HG03342 (cell line): ENCODE measurements around the gene NT5C.

Experiments used
- ATAC-seq: cut with Tn5 transposase; IDR thresholded peaks from one replicate; pipeline ENCODE4 v1.9.1; 2021; ENCODE audit warnings: mild to moderate bottlenecking, moderate library complexity; ENCODE audit not compliant: unreplicated experiment

NT5C gene

DNA sequence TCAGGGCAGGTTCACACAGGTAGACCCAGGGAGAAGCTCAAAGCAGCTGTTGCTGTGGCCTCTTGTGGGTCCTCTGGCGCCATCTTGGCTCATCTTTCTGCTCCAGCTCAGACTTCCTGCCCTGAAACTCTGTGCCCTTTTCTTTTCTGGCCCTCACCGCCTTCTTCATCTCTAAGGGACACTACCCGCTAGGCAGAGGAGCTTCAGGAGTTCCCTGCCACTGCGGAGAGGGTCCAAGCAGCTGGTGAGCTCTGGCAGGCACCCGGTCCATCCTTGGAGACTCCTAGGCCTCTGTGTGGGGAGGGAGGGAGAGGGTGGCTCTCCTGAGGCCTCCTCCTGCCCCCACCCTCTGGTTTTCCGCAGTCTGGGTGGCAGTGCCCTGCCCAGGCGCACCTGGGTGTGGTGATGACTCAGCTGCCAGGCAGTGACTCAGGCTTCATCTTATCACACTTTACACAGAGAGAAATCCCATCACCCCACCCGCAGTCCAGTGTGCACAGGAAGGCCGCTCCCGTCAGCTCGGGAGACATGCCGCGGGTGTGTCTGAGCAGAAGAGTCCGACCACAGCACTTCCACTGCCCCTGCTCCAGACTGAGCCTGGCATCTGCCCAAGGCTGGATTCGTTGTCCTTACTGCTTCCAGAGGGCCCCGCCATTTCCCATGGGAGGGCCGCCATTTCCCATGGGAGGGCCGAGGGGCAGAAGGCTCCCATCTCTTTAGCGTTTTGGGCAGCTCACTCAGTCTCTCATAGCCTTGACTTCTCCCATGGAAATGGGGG lies 7.3 kb downstream of the NT5C start:
- ATAC-seq: no peak

DNA sequence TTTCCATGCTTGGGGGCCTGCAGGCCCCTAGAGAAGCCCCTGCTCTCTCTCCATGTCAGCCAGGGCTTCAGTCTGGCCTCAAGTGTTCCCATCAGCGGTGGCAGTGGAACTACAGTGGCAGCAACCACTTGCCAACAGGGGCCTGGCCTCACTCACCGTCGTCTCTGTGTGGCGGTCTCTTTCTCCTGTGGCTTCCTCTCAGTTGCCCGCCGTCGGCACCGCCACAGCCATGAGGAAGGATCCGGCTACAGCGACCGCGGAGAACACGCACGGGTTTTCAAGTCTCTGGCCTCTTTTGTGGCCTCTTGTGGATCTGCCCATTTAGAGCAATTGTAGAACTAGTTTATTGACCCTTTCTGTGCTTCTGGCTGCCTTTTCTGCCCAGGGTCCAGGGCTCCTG lies 13.2 kb downstream of the NT5C start:
- no peak for ATAC-seq

DNA sequence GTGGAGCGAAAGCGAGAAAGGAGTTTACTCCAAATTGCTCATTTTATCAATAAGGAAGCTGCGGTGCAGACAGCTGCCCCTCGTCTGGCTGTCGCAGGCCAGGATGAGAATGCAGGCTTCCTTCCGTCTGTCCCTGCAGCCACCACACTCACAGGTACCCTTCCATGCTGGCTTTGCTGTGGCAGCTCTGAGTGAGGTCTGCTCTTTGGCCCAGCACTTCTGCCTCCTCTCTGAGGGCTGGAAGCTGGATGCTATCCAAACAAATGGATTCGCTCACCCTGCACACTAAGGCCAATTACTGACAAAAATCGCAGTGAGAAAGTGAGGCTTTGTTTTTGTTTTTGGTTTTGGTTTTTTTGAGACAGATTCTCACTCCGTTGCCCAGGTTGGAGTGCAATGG lies 14.8 kb downstream of the NT5C start:
- ATAC-seq: no peak

DNA sequence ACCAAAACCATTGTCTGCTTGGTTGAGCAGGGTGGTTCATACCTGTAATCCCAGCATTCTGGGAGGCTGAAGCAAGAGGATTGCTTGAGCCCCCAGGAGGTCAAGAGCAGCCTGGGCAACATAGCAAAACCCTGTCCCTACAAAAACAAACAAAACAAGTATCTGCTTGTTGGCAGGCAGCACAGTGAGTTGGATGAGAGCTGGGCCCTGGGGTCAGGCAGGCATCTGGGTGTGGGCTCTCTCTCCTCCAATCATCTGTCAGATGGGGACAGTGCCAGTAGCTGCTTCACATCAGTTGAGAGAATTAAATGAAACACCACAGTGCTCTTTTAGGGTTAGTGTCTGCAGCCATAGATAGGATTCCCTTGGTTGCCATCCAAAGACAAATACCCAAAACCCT lies 16.0 kb downstream of the NT5C start:
- ATAC-seq: no peak

DNA sequence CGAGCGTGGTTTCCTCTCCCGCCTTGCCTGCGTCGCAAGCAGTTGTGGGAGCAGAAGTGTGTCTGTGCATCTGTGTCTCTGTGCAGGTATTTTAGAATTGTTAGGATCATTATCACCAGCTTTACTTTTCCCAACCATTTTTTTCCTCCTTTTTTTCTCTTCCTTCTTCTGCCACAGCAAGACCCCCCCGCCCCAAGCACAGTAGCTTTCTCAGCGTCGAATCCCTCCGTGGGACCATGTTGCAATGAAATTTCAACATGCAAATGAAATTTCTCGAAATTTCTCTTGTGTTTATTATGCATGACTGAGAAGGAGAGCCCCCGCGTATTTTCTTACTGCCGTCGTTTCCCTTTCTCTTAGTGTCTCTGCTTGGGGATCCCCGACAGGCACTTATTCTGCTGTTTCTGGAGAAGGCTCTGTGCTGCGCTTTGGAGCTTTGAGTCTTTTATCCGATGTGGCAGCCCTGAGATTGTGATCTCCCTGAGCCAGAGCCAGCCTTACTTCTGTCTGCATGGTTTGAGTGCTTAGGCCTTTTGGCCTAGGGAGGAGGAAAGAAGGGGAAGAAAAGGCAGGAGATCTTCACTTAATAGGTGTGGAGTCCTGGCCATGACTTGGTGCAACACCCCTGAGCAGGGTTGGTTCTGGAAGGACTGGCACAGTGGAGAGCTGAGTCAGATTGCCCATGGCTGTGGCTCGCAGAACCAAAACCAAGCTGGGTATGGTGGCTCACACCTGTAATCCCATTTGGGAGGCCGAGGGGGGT lies 16.8 kb downstream of the NT5C start:
- ATAC-seq: no peak

DNA sequence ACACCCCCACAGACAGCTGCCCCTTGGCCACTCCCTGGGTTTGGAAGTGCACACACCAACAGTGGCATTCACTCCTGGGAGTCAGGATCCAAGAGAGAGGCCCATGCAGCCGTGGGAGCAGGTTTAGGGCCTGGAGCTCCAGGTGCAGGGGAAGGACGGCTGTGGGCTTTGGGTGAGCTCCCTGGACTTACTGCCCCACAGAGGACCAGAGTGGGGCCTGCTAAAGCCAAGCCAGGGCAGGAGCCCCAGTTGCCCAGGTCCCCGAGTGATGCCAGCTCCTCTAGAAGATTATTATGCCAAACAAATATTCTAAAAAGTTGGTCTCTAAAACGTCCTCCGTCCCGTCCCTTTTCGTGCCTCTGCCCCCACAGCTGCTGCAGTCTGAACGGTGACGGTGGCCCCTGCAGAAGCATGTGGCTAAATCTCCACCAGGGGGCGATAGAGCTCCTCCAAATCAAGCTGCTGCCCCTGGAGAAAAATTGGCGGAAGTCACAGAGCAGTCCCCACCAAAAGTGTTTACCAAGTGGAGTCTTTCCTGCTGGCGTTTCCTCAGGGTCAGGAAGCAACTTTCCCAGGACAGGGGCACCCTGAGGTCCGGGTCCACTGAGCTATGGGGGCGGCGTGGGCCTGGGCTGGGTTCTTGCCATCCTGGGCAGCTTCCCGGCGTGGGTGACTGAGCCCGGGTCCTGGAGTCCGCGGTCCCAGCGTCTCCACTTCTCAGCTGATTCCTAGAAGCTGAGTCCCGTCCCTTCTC lies 17.6 kb downstream of the NT5C start:
- ATAC-seq: peak; percentile 48

DNA sequence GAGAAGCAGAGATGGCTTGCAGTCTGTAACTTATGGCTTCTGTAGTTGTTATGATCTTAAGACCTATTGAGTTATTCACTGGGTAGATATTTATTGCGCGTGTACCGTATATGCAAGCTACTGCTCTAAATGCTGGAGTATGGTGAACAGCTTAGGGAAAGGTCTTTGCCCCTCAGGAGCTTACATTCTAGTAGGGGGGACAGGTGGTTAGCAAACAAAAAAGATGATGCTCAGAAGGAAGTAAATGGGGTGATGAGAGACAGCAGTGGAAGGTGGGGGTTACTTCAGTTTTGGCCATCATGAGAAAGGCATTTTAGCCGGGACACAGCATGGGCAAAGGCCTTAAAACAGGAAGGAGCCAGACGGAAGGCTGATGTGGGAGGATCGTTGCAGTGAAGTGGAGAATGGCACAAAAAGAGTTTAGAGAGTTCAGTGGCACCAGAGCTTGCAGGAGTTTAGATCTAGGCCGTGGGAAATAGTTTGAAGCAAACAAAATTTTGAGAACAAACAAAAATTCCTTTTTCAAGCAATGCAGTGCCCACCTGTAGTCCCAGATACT lies 19.7 kb downstream of the NT5C start:
- no peak for ATAC-seq

DNA sequence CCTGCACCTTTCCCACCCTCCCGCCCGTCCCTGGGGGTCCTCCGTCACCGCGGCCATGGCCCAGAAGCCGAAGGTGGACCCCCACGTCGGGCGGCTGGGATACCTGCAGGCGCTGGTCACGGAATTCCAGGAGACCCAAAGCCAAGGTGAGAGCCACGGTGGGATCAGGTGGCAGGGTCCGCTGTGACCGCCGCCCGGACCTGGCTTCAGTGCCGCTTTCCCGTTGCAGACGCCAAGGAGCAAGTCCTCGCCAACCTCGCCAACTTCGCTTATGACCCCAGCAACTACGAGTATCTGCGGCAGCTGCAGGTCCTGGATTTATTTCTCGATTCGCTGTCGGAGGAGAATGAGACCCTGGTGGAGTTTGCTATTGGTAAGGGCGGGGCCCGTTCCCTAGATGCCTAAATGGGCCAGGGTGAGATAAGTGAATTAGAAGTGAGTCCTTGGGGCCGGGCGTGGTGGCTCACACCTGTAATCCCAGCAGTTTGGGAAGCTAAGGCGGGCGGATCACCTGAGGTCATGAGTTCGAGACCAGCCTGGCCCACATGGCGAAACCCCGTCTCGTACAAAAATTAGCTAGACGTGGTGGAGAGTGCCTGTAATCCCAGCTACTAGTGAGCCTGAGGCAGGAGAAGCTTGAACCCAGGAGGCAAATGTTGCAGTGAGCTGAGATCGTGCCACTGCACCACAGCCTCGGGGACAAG lies 21.2 kb downstream of the NT5C start:
- ATAC-seq: no peak

DNA sequence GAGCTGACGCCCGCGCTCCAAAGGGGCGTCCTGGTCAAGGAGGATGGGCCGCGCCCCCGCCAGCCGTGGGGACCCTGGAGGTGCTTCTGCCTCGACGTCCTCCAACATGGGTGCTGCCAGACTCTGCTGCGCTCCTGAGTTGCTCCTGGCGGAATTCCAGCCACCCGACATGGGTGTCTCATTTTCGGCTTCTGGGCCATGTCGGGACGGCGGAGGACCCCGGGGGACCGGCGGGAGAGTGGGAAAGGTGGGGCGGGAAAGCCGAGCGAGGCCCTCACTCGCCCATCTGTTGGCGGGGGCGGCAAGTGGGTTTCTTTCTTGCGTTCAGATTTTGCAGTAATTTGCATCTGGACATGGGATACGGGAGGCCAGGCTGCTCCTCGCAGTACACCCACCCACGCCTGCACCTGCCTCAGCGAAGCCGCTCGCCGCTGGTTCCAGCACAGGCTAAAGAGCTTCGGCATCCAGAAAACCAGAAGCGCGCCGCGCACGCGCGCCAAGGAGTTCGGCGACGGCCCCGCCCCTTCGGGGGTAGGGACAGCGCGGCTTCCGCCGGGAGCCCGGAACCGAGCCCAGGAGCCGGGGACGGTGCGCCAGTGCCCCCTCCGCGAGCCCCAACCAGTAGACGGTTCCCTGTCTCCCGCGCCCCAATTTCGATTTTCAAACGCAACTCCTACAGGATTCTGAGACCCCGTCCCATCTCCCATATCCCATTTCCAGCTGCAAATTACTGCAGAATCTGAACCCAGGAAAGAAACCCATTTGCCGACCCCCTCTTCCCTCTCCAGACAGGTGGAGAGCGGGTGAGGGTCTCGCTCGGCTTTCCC lies 21.9 kb downstream of the NT5C start, which contains the start of gene ARMC7:
Gene ARMC7, plus strand, starts transcription at position 563 of the 827 bp plus-strand sequence. CDS start 320 bp downstream, outside the sequence.
- ATAC-seq: peak; percentile 62

DNA sequence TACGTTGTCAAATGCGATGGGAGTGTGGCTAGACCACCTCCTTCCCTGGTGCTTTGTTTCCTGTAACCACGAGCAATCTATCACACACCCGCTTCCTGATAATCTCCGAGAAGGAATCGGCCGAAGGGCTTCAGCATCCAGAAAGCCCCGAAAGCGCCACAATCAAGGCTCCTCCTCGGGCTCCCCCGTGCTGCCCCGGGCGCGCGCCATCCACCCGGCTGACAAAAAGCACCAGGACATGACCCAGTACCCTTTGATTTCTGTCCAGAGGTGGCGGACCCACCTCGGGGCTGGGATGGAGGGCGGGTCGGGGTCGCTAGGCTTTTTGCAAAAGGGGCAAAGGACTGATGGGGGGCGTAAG lies 22.5 kb downstream of the NT5C start:
- ATAC-seq: no peak

DNA sequence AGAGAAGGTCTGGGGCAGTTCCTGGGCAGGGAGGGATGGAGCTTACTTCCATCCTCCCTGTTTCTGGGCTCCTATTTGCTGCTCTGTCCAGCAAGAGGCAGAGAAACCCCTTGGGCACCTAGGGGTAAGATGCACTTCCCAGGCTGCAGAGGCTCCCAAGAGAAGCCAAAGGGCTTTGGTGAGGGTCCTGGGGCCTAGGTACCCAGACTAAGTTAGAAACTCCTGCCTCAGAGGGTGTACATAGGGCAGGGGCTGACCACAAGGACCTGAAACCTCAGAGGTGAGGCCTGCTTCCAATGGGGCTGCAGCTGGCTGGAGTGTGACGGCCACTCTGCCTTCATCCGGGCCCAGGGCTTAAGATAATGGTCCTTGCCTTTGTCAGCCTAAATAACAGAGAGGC lies 23.3 kb downstream of the NT5C start:
- no peak for ATAC-seq

DNA sequence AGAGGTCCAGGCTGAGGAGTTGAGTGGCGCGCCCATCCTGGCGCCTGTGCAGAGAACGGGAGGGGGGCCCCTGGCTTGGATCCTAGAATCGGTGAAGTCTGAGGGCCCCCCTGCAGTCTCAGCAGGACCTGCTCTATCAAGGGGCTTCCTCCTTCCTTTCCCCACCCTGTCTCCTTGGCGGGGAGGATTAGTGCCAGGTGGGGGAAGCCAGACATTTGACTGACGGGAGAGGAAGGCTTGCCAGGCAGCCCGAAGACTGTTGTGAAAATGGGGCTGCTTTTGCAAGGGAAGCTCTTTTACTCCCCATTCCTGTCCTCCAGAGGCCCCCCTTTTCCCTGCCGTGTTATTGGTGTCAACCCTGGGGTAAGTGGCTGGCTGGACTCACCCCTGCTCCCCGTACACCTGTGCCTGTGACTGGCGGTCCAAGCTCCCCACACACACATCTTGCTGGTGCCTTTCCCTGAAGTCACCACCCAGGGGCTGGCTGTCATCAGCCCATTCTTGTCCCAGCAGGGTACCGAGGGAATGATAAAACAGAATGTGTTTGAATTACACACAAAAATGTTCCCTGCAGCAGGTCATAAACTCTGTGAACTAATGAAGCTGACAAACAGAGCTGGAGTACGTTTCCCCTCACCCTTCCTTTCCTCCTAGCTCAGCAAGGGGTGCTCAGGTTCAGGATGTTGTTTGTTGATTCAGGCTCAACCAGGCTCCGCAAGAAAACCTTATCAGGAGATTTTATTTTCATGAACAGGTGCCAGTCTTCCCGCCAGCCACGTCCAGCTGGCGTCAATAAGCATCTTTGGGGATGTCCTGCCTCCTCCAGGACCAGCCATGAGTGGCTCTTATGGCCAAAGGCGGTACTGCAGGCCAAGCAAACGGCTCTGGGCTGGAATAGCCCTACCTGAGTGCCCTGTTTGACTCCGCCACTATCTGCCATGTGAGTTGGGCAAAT lies 26.1 kb downstream of the NT5C start:
- ATAC-seq: no peak

DNA sequence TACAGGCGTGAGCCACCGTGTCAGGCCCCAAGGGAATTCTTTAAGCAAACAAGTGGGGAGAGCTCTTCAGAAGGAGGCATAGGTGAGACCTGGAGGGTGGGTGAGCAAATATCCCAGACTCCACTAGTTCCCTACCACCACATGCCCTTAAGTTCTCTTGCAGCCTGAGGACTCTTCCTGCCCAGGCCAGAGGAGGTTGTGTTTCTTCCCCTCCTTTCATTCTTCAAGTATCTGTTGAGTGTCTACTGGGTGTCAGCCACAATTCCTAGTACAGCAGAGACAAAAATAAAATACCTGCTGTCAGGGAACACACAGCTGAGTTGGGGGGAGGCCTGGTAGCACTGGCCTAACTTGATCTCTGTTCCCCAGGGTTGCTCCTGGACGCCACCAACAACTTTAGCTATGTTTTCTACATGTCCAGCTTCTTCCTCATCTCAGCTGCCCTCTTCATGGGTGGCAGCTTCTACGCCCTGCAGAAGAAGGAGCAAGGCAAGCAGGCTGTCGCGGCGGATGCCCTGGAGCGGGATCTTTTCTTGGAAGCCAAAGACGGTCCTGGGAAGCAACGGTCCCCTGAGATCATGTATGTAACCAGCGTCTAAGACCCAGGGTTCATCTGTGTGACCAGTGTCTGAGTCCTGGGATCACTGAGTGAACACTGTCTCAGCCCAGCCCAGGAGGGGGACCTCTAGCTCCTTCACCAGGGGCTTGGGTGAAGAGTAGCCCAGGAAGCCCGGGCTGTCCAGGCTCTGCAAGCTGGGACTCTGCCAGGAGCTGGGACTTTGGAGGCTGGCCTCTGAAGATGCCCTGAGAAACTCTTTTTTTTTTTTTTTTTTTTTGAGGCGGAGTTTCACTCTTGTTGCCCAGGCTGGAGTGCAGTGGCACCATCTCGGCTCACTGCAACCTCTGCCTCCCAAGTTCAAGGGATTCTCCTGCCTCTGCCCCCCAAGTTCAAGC lies 27.7 kb downstream of the NT5C start:
- no peak for ATAC-seq

DNA sequence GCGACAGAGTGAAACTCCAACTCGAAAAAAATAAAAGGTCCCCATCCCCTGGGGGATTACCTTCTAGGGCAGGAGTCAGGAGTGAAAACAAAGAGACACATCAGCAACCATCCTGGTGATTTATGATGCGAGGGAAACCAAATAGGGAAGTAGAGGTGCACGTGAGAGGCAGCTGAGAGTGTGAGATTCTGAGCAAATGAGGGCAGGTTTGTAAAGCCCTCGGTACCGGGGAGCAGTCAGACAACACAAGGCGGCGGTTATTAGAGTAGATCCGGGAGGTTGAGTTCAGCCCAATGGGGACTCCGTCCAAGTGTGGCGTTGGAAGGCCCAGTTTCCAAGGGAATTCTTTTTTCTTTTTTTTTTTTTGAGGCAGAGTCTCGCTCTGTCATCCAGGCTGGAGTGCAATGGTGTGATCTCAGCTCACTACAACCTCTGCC lies 29.1 kb downstream of the NT5C start:
- no peak for ATAC-seq

DNA sequence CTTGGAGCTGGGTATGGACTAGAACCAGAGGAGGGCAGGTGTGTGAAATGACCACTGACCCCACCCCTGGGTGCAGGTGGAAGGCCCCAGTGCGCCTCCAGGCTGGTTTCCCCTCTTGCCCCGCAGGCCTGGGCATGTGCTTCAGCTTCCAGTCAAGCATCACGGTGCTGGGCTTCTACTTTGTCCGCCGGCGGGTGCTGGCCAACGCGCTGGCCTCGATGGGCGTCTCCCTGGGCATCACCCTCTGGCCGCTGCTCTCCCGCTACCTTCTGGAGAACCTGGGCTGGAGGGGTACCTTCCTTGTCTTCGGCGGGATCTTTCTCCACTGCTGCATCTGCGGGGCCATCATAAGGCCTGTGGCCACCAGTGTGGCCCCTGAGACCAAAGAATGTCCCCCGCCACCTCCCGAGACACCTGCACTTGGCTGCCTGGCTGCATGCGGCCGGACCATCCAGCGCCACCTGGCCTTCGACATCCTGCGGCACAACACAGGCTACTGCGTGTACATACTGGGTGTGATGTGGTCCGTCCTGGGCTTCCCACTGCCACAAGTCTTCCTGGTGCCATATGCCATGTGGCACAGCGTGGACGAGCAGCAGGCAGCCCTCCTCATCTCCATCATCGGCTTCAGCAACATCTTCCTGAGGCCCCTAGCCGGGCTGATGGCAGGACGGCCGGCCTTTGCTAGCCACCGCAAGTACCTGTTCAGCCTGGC lies 31.5 kb downstream of the NT5C start:
- ATAC-seq: no peak

DNA sequence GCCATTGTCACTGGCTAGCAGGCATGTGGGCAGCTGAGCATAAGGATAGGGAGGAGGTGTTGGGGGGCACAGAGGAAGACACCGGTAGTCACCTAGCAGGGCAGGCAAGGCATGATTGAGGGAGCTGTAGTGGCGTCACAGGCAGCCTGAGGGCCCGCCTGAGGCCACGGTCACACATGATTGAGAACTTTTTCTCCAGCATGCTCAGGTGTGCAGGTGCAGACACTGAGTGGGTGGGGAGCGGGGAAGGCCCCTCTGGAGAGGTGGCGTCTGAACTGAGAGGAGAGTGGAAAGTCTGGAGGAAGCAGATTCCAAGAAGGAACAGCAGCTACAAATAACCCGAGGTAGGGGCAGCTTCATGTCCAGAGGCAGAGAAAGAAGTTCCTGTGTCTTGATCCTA lies 32.7 kb downstream of the NT5C start:
- ATAC-seq: no peak

DNA sequence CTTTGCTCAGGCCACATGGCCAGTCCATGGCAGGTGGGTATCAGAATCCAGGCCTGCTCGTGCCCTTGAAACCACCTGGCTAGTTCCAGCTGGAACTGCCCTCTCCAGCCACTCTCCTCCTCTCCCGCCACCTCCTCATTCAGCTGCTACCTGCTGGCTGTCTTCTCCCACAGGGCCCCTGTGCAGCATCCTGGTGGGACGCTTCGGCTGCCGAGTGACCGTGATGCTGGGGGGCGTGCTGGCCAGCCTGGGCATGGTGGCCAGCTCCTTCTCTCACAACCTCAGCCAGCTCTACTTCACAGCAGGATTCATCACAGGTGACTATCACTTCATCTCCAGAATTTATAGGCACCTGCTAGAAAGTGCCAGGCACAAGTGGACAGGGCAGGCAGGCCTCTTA lies 33.7 kb downstream of the NT5C start:
- ATAC-seq: no peak
